ENCODE data around the gene DNAJA2. TPM values are rescaled to one million over a fixed set of nuclear protein-coding genes. Genes with fewer than 3 reads are reported as not detected.

Gene DNAJA2
- total and polyA plus RNA-seq, 9 of the 15 experiments (the other 6 are each of a cell fraction or from before 2014, with no cell fraction given), result 24.1 to 75.9 (median 50.7) TPM

DNA sequence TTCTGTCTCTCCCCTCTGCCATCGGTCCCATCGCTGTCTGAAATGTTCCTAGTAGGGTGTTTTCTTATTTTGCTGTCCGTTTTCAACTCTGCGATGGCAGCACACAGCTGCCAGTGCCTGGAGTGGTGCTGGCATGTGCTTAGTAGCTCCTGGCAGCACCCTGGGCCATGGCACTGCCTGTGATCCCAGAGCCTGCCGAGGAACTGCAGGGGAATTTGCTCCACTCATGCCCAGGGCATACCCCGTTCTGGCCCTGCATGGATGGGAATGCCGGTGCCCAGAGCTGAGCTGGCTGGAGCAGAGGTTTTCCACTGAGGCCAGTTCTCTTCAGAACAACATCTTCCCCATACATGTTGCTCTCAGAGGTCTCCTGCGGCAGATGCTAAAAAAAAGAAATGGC, 46.2 kb downstream of the DNAJA2 start (continued):
- TF ChIP-seq, protein P1, sequence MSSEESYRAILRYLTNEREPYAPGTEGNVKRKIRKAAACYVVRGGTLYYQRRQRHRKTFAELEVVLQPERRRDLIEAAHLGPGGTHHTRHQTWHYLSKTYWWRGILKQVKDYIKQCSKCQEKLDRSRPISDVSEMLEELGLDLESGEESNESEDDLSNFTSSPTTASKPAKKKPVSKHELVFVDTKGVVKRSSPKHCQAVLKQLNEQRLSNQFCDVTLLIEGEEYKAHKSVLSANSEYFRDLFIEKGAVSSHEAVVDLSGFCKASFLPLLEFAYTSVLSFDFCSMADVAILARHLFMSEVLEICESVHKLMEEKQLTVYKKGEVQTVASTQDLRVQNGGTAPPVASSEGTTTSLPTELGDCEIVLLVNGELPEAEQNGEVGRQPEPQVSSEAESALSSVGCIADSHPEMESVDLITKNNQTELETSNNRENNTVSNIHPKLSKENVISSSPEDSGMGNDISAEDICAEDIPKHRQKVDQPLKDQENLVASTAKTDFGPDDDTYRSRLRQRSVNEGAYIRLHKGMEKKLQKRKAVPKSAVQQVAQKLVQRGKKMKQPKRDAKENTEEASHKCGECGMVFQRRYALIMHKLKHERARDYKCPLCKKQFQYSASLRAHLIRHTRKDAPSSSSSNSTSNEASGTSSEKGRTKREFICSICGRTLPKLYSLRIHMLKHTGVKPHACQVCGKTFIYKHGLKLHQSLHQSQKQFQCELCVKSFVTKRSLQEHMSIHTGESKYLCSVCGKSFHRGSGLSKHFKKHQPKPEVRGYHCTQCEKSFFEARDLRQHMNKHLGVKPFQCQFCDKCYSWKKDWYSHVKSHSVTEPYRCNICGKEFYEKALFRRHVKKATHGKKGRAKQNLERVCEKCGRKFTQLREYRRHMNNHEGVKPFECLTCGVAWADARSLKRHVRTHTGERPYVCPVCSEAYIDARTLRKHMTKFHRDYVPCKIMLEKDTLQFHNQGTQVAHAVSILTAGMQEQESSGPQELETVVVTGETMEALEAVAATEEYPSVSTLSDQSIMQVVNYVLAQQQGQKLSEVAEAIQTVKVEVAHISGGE (CRISPR knock-in tag; IDR thresholded peaks at IDR 0.05), result no peak
- TF ChIP-seq ZC3H4 (CRISPR knock-in tag; IDR thresholded peaks at IDR 0.05; ENCODE audit: borderline replicate concordance) (no peak), SAFB2 (IDR thresholded peaks at IDR 0.05; ENCODE audit: borderline replicate concordance, low read depth, low read length, severe bottlenecking) (no peak)

DNA sequence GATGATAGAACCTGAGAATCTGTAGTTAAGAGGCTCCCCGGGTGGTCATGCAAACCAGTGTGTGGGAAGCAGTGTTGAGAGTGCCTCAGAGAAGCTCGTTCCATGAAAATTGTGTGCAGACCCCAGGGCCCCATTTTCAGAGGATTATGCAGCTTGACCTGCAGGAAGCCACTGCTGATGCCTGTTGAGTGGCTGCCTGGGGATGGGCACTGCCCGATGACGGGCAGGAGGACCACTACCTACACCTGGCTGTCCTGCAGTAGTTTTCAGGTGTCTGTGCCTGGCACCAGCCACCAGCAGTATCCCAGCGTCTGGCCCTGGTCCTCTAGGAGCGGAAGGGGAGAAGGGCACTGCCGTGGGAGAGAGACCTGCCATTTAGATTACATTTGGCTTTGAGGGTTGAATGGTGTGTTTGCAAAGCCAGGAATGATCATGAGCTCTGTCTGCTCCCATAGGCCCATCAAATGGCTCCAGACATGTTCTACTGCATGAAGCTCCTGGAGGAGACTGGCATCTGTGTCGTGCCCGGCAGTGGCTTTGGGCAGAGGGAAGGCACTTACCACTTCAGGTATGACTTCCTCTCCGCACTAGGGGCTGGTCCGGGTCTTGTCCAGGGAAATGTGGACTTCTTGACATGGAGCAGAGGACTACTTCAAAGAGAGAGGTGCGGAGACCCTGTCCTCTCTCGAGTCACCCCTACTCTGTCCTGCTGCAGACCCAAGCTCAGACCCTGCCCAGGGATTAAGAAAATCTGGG, 46.8 kb downstream of the DNAJA2 start:
- 58% methylated on average over 12 of the region's 13 CpGs for WGBS (ENCODE audit: insufficient coverage, low coverage, missing lambda C conversion rate)
- Histone ChIP-seq H4K20me1 (replicated peaks; ENCODE audit: control insufficient read depth, insufficient read depth, low read length) (no peaks in the 10 kb centered on the region), H3K4me2 (ENCODE audit: insufficient read depth, low read length) (no peak overlapping the region), H3K27me3 (ENCODE audit: control insufficient read depth in 2 of 2, insufficient read depth in 2 of 2, low read length in 2 of 2) (no peaks in the 10 kb centered on the region), H3K4me1 (replicated peaks in 1 of 2; ENCODE audit: control insufficient read depth in 2 of 2, insufficient read depth in 2 of 2, low read length in 2 of 2) (peaks cover 0 to 16% of the 10 kb centered on the region in 2 experiments; a peak in 3 of 5 replicates), H3K79me2 (ENCODE audit: control insufficient read depth, insufficient read depth, low read length) (no peaks in the 10 kb centered on the region), H2AFZ (ENCODE audit: low read depth, low read length) (no peak overlapping the region), H3K27ac (ENCODE audit: extremely low read depth, low read depth, low read length) (no peak overlapping the region), H3K9ac (ENCODE audit: insufficient read depth in 1 of 2, low read depth in 2 of 2, low read length in 2 of 2) (no peak overlapping the region), H3K4me3 (no peak overlapping the region), H3K9me1 (ENCODE audit: control insufficient read depth, insufficient read depth, low read length) (no peaks in the 10 kb centered on the region), H3K9me3 (replicated peaks; ENCODE audit: control insufficient read depth, insufficient read depth, low read depth, low read length) (no peaks in the 10 kb centered on the region), H3K36me3 (ENCODE audit: control insufficient read depth, insufficient read depth, low read length) (no peaks in the 10 kb centered on the region)
- CTCF ChIA-PET (ENCODE audit: low intra/inter-chr PET ratio), result no interaction called here
- no TSS peak for BruUV-seq (replicated peaks)
- FAIRE-seq (no peak), DNase-seq (ENCODE audit: extremely low read depth in 1 of 4, low spot score in 3 of 4) (no peak), ATAC-seq (no peak)
- in situ Hi-C loops (cut with MboI), result no loop called here
- TF ChIP-seq JUN (IDR thresholded peaks at IDR 0.05; ENCODE audit: borderline replicate concordance, low read depth, low read length) (no peak), JUN (CRISPR knock-in tag; IDR thresholded peaks at IDR 0.05; ENCODE audit: borderline replicate concordance) (no peak), NFATC3 (IDR thresholded peaks at IDR 0.05) (no peak)
- POLR2A ChIA-PET, result interaction anchor here (1.1 kb wide), 1 partner anchor 18 kb away, joined by 3 read pairs; no protein-coding TSS in a partner anchor
- intact Hi-C loops (cut with micrococcal nuclease), result loop anchor here (5.0 kb wide), 1 partner anchor 254 kb away; no protein-coding TSS in a partner anchor
